NCI-H2227 (cell line): ENCODE data around the gene ORC2.
"Not testable (repeated sequence)": the region's sequence is repeated elsewhere in the genome, so short reads cannot be mapped to it uniquely, and the experiment has no call there.

Source experiments
- DNase-seq: peaks from one replicate; lab custom pipeline; 2025; ENCODE audit not compliant: unreplicated experiment; lab: John Stamatoyannopoulos, UW

The ORC2 gene

GRCh38 chr2:200963124-200963917 is at the start of gene ORC2:
TSS of gene ORC2 (minus strand) at chr2:200963660. CDS start at chr2:200958123, 5,537 bp downstream.
- DNase-seq = peak; percentile 99

DNA sequence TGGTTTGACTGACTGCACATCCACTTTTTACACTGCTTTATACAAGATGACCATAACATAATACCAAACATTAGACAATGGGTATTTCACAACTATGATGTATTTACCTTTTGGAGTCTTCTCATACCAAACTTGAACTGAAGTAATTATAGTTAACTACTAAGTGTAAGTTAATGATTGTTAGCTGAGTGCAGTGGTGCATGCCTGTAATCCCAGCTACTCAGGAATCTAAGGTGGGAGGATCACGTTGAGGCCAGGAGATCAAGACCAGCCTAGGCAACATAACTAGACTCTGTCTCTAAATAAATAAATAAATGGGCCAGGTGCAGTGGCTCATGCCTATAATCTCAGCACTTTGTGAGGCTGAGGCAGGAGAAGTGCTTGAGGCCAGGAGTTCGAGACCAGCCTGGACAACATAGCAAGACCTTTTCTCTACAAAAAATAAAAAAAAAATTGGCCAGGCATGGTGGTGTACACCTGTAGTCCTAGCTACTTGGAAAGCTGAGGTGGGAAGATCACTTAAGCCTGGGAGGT is 44.9 kb upstream of the ORC2 start:
- DNase-seq = no peak

DNA sequence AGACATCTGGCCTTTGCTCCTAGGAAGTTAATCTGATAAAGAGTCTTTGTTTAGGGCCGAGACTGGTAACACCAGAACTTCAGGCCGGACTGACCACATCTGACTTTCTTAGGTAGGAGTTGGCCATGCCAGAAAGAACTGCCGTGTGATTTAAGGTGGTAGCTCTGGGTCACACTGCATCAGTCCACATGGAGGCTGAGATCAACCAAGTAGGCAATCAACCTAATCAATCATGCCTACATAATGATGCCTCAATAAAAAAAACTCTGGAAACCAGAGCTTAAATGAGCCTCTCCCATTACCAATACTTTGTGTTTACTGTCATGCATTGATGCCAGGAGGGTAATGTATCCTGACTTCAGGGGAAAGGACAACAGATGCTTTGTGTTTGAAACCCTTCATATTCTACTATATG is 44.1 kb upstream of the ORC2 start:
- no peak for DNase-seq

GRCh38 chr2:201006704-201007103 is 43.2 kb upstream of the ORC2 start:
- DNase-seq = no peak

DNA sequence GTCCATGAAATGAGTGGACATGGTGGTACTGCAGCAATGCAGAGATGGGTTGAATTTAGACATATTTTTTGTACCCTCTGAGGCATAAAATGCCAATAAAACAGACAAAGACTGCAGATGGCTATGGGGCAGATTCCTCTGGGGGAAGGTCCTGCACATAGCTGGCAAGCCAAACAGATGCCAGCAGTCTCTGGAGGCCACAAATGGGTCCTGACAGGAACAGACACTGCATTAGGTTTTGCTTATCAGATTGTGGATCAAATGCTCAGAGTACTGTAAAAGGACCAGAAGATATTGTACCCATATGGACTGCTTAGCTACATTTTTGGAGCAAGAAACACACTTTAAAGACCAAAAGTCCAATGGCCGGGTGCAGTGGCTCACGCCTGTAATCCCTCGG is 40.9 kb upstream of the ORC2 start:
- DNase-seq = no peak

DNA sequence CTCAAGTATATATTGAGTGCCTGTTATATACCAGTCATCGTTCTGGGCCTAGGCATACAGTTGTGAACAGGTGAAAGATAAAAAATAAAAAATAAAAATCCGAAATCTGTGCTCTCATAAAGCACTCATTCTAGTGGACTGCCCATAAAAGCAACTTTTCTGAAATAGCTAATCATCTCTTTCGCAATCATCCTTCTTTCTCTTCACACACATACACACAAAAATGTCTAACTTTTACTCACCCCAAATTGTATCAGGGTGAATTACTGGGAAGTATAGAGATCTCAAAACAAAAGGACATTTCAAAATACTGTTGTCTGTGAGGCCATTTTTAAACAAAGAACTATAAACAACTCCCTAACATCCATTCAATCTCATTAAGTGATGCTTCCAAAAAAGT is 29.6 kb upstream of the ORC2 start:
- no peak for DNase-seq

- no peak for DNase-seq
Measured at GRCh38 chr2:200987137-200987536, 23.7 kb upstream of the ORC2 start.

DNA sequence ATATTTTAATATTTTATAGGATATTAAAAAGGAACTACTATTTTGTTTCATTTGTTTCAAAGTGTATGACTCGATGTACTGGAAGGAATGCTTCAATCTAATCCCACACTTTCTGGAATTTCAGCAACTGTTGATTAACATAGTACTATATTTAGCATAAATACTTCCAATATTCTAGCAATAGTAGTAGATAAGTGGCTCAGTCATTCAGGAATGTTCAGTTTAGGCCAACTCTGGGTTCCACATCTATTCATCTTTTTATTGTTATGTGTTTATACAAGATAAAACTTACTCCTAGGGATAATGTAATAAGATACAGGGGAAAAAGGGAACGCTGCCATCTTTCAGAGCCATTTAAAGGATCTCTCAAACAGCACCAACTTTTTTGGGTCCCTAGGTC is 22.3 kb upstream of the ORC2 start:
- DNase-seq = no peak

DNA sequence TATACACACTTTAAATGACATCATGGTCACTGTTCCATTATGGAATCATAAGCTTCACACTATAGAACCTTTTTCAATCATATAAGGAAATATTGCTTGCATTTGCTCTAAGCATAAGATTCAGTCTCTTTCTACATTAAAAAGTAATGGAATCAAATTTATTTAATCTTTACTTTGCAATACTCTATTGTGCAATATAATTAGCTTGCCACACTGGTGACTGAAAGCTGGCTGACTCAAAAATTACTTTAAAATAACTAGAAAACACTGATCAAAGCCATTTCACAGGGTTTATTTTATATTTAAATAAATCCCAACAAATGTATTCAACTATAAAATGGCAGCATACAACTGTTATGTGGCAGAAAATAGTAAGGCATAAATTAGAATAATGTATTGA is 13.2 kb upstream of the ORC2 start:
- DNase-seq = no peak

DNA sequence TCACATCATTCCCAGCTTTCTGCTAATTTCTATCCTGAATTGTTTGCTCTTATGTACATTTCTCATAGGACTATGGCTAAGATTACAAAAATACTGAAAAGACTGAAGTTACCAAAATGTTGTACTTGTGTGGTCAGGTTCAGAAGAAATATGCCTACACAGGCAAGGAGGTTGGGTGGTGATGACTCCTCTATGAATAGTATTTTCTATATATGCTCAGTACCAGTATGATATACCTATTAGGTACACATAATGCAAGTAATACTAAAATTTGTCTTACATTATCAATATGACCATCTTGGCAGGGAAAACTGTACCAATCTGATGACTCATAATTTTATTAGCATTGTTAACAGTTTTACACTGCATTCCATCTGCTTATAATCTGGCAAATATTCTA is 12.2 kb upstream of the ORC2 start:
- no peak for DNase-seq

- DNase-seq = not testable (repeated sequence)
Measured at GRCh38 chr2:200970057-200970456, 6.6 kb upstream of the ORC2 start.

DNA sequence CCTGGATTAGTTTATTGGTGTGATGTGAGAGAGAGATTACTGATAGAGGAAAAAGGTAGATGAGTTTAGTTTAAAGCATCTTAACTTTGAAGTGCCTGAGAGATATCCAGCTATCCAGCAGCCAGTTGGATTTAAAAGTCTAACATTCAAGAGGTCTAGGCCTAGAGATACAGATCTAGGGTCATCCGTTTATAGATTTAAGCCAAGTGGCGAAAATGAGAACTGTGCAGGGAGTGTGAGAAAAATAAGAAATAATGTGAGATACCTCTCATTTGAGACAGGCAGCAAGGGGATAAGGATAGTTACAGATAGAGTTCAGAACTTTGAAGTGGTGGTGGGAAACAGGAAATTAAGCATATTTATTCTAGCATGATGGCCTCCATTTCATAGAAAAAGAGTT is 5.3 kb upstream of the ORC2 start:
- DNase-seq = no peak

- DNase-seq = no peak
Measured at GRCh38 chr2:200968162-200968561, 4.7 kb upstream of the ORC2 start.

DNA sequence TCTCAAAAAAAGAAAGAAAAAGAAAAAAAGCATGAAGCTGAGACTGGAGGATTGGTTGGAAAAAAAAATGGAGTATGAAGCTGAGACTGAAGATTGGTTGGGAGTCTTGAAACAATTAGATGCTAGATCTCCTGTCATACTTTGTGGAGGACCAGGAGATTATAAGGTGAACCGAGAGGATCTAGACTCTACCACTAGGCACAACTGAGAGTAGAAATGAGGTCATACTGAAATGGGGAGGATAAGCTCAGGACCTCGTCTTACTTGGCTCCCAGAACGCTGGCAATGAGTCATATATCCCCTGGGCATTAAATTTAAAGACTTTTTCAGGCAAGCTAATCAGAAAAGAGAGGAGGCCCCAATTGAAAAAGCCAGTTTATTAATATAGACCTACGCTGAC is 3.3 kb upstream of the ORC2 start:
- no peak for DNase-seq

DNA sequence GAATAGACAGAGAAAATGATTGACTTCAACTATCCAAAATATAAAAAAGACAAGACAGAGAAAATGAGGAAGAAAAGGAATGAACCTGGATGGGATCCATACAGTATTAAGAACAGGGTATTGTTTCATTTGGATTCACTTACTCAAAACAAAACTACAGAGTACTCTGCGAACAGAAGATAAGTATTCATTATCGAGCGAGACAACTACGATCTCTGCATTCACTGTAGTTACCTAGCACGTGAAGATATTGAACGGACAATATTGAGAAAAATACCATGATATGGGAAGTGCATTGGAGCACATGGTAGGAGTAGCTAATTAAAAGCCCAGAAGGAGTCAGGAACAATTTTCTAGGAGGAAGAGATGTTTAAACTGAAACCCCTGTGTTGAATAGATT is 1.0 kb upstream of the ORC2 start:
- DNase-seq = peak; percentile 22

GRCh38 chr2:200963918-200964252 is 425 bp upstream of the ORC2 start:
- DNase-seq = not testable (repeated sequence)

DNA sequence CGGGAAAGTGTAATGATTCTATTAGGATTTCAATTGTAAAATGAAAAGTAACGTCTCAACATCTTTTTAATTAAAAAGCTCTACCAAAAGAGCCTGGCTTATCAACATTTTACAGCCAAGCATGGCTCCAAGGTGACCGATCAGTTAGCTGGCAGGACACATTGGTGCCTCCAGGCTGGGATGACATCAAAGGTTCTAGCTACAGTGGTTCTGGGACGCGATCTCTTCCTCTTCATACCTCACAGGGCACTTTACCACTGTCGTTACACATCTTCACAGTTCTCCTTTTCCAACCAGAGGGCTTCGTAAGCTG is 693 bp downstream of the ORC2 start:
- DNase-seq = no peak

GRCh38 chr2:200961674-200962073 is 1.8 kb downstream of the ORC2 start:
- no peak for DNase-seq

GRCh38 chr2:200950378-200950777 is 13.1 kb downstream of the ORC2 start:
- no peak for DNase-seq

DNA sequence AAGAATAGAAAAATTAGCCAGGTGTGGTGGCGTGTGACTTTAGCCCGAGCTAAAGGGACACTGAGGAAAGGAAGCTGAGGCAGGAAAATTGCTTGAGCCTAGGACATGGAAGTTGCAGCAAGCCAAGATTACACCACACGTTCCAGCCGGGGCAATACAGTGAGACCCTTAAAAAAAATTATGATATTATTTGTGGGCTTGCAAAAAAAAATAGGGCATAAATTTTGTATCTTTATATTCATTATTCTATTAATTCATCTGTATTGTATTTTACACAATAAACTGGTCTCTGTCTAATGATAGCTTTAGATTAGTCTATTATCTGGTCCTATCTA is 18.1 kb downstream of the ORC2 start:
- no peak for DNase-seq

DNA sequence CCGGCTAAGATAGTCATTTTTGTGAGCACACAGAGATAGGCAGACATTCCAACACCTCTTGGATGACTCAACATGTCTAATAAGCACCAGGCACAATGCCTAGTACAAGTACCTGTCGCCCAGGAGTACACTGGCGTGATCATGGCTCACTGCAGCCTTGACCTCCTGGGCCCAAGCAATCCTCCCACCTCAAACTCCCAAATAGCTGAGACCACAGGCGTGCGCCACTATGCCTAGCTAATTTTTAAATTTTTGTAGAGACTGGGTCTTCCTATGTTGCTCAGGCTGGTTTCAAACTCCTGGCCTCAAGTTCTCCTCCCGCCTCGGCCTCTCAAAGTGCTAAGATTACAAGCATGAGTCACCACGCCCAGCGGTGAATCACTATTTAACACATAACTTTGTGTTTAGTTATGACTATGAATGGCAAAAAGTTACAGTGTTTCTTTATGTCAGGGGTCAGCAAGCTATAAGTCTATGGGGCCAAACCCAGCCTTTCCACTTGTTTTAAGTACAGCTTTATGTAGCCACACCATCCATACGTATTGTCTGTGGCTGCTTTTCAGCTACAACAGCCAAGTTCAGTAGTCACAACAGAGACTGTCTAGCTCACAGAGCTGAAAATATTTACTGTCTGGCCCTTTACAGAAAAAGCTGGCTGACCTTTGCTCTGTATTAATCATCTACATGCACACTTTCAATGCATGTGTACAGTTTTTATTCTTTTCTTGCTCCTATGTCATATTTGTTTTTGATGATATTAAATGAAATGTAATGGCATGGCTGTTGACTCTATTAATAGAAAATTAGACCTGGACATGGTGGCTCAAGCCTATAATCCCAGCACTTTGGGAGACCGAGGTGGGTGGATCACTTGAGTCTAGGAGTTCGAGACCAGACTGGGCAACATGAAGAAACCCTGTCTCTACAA is 18.7 kb downstream of the ORC2 start:
- DNase-seq = no peak

DNA sequence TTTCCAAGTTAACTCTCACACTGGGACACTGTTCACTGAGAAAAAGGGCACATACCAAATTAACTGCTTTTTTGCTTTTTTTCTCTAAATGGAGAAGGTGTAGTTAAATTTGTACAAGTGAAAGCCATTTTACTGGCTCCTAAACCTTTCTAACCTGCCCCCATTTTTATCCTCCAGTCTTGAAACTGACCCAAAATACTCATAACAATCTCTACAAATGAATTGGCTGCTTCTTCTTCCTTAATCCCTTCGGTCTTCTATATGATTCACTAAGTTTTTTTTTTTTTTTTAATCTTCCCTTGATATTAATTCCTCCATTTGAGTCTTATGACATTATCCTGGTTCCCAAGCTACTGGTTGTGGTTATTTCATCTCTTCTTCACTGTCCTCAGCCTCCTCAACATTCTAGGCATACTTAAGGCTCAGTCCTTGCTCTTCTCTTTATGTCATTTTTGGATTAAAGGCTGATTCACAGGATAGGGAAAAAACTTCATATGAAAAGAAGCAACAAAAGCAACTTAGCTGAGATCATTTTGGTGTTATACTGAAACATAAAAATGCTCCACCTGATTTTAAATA is 19.8 kb downstream of the ORC2 start:
- no peak for DNase-seq
